Activated naive CD4-positive, alpha-beta T cell treated with anti-CD3 and anti-CD28 coated beads, Interleukin-2, amount 50 U/mL, for 24 hours (primary cell): ENCODE results near the gene RNU7-1.

Source experiments
- H3K27ac Mint-ChIP-seq: one replicate; pipeline ENCODE4 v1.8.0; 2021; ENCODE audit warnings: mild to moderate bottlenecking, mixed read lengths
- H3K27me3 Mint-ChIP-seq: one replicate; pipeline ENCODE4 v1.8.0; 2021; ENCODE audit warnings: mixed read lengths
- H3K36me3 Mint-ChIP-seq: one replicate; pipeline ENCODE4 v1.8.0; 2021; ENCODE audit warnings: mixed read lengths
- H3K4me1 Mint-ChIP-seq: one replicate; pipeline ENCODE4 v1.8.0; 2021; ENCODE audit warnings: mixed read lengths
- H3K4me3 Mint-ChIP-seq: one replicate; pipeline ENCODE4 v1.8.0; 2021; ENCODE audit warnings: mild to moderate bottlenecking, mixed read lengths
- H3K9me3 Mint-ChIP-seq: one replicate; pipeline ENCODE4 v1.8.0; 2021; ENCODE audit warnings: mixed read lengths

Gene RNU7-1

DNA sequence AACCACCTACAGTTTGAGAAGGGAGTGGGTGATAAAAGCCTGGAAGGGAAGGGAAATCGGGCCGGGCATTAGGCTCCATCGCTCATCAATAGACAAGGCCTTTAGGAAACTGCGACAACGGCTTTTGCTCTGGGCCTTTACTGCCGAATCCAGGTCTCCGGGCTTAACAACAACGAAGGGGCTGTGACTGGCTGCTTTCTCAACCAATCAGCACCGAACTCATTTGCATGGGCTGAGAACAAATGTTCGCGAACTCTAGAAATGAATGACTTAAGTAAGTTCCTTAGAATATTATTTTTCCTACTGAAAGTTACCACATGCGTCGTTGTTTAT is 261 bp upstream of the RNU7-1 start:
- H3K36me3 Mint-ChIP-seq: peaks cover 9% of the 10 kb centered on the region
- H3K4me3 Mint-ChIP-seq: peak overlapping the region; percentile 99
- peak overlapping the region; percentile 100 for H3K27ac Mint-ChIP-seq
- H3K9me3 Mint-ChIP-seq: no peaks in the 10 kb centered on the region
- peaks cover 67% of the 10 kb centered on the region for H3K4me1 Mint-ChIP-seq
- no peaks in the 10 kb centered on the region for H3K27me3 Mint-ChIP-seq

DNA sequence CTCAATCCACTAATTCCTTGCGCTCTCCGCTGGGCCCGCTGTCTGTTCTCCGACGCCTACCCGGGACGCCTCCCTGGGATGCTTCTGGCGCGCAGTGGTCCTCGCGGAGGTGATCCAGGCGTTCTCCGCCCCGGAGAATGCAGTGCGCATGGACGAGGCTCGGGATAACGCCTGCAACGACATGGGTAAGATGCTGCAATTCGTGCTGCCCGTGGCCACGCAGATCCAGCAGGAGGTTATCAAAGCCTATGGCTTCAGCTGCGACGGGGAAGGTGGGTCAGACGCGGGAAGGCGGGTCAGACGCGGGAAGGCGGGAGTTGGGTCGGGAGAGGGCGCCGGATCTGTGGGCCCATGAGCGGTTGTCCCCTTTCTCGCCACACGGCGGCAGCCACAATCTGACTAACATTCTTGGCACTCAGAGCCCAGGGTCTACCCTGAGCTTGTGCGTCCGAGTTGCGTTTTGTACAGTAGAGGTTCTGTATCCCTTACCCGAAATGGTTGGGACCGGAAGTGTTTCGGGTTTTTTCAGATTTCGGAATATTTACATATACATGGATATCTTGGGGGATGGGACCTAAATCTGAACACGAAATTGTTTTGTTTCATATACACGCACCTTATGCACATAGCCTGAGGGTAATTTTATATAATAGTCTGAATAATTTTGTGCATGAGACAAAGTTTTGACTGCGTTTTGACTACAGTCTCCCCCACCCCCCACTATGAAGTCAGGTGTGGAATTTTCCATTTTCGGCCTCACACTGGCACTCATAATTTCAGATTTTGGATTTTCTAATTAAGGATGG is 968 bp downstream of the RNU7-1 start:
- Mint-ChIP-seq H3K4me3 (peak overlapping the region; percentile 99), H3K27ac (peak overlapping the region; percentile 100), H3K9me3 (no peaks in the 10 kb centered on the region), H3K36me3 (peaks cover 9% of the 10 kb centered on the region), H3K4me1 (peaks cover 72% of the 10 kb centered on the region), H3K27me3 (no peaks in the 10 kb centered on the region)

DNA sequence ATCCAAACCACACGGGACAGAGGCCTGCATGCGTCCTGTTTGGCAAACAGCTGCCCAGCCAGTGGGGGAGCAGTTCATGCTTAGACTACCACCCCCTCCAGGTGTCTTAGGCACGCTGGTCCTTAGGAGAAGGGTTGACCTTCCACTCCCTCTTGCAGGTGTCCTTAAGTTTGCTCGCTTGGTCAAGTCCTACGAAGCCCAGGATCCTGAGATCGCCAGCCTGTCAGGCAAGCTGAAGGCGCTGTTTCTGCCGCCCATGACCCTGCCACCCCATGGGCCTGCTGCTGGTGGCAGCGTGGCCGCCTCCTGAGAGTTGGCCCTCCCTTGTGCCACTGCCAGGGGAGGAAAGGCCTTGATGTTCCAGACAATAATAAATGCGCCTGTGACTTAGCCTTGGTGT is 2.0 kb downstream of the RNU7-1 start:
- H3K9me3 Mint-ChIP-seq: no peaks in the 10 kb centered on the region
- H3K36me3 Mint-ChIP-seq: peaks cover 6% of the 10 kb centered on the region
- peak overlapping the region; percentile 100 for H3K27ac Mint-ChIP-seq
- peak overlapping the region; percentile 99 for H3K4me3 Mint-ChIP-seq
- H3K4me1 Mint-ChIP-seq: peaks cover 80% of the 10 kb centered on the region
- H3K27me3 Mint-ChIP-seq: no peaks in the 10 kb centered on the region

DNA sequence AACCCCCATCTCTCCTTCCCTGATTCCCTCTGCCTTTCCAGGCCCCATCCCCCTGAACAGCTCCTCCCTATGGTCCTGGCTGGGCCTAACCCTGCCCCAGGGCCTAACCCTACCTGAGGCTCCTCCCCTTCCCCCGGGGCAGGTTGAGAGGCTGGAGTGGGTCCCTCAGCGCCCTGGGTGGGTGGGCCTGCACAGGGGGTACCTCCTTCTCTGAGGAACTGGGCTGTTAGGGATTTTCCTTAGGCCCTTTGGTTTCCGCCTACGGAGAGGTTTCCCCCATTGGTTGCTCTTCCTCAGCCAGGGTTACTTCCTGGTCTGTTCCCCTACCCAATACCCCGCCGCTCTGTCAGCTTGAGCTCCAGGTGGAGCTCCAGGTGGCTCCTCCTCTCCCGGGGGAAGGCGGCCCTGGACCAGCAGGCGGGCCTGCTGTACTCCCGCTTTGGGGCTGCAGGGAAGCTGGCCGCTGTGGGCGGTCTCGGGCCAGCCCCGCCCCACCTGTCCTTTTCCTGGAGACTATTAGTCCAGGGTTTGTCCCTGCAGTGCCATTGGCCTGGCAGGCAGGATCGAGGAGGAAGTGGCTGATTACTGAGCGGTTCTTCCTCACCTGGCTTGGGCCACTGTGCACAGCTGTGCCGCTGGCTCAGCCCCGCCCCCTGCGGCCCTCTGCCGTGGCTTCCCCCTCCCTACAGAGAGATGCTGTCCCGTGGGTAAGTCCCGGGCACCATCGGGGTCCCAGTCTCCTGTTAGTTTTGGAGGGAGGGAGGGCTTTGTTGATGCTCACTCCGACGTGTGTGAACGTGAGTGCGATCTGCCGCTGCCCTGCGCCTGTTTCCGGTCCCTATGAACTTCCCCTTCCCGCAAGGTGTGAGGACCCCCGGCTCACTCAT is 2.7 kb downstream of the RNU7-1 start:
- peaks cover 6% of the 10 kb centered on the region for H3K36me3 Mint-ChIP-seq
- H3K4me1 Mint-ChIP-seq: peaks cover 85% of the 10 kb centered on the region
- H3K9me3 Mint-ChIP-seq: no peaks in the 10 kb centered on the region
- H3K27ac Mint-ChIP-seq: peak overlapping the region; percentile 100
- peak overlapping the region; percentile 99 for H3K4me3 Mint-ChIP-seq
- H3K27me3 Mint-ChIP-seq: no peaks in the 10 kb centered on the region

DNA sequence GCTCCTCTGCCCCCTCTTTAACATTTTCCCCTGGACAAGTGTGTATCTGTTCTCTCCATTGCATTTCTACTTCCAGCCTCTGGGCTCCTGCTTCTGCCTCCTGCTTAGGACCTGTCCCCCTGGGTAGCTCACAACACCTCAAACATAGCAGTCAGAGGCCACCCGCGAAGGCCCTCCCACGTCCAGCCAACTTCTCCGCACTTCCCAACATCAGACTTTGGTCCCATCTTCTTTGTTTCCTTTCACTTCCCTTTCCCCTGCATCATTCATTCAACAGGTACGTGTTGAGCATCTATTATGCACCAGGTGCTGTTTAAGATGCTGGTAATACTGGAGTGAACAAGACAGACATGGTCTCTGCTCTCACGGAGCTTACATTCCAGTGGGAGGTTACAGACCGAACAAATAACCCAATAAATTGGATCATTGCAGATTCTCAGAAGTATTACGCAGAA is 3.3 kb downstream of the RNU7-1 start:
- Mint-ChIP-seq H3K36me3 (peaks cover 6% of the 10 kb centered on the region), H3K4me1 (peaks cover 85% of the 10 kb centered on the region), H3K27ac (peak overlapping the region; percentile 100), H3K4me3 (peak overlapping the region; percentile 99), H3K27me3 (no peaks in the 10 kb centered on the region), H3K9me3 (no peaks in the 10 kb centered on the region)

DNA sequence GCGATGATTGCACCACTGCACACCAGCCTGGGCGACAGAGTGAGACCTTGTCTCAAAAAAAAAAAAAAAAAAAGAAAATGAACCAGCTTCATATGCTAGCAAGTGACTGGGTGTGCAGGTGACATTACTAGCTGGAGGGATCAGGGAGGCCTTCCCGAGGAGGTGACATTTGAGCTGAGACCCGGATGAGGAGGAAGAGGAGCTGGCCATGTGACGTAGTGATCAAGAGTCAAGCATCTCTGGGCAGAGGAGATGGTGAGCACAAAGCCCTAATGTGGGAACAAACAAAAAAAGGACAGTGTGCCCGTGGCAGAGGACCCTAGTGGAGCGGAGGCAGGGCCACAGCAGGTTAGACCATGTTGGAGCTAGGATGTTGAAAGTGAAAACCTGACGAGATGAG is 4.0 kb downstream of the RNU7-1 start:
- Mint-ChIP-seq H3K27ac (peak overlapping the region; percentile 99), H3K36me3 (peaks cover 10% of the 10 kb centered on the region), H3K27me3 (no peaks in the 10 kb centered on the region), H3K4me3 (peak overlapping the region; percentile 99), H3K9me3 (no peaks in the 10 kb centered on the region), H3K4me1 (peaks cover 79% of the 10 kb centered on the region)

DNA sequence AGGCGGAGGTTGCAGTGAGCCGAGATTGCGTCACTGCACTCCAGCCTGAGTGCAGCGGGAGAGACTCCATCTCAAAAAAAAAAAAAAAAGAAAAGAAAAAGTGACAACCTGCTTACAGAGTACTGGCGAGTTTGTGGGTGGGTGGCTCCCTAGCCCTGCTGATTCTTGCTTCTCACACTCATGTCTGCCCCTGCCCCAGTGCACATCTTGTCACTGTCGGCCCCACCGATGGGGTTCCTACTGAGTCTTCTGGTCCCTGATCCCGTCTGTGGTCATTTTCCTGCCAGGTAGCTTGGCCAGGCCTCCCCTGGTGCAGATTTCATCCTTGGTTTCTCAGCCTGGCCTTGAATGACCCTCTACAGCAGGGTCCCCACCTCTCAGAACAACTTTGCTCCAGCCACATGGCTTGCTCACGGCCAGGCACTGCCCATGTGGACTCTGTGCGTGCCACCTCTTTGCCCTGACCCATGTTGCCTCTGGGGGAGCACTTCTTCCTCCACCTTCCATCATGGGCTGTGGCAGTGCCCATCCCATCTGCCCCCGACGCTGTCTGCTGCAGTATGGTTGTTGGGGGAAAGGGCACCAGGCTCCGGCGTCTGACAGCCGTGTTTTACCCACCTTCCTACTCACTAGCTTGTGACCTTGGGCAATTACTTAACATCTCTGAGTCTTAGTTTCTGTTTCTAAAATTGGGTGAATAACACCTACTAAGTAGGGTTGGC is 5.4 kb downstream of the RNU7-1 start:
- Mint-ChIP-seq H3K4me1 (peaks cover 70% of the 10 kb centered on the region), H3K27me3 (no peaks in the 10 kb centered on the region), H3K4me3 (peak overlapping the region; percentile 99), H3K36me3 (peaks cover 19% of the 10 kb centered on the region), H3K9me3 (no peaks in the 10 kb centered on the region), H3K27ac (peak overlapping the region; percentile 99)

DNA sequence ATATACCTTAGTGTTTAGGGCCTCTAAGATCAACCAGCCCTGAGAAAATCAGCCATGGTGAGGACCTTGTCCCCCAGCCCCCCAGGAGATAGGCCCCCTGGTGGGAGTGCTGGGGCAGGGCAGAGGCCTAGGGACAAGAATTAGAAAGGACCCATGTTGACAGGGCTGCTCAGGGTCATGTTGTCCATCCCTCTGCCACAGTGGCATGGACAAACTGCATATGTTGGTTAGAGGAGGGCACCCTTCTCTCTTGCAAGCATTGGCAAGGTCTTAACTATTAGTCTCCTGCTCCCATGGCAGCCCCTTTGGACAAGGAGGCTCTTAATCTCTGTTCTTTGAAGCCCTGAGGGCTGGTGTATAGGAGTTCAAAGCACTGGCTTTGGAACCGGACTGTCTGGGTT is 6.8 kb downstream of the RNU7-1 start:
- H3K4me1 Mint-ChIP-seq: peaks cover 72% of the 10 kb centered on the region
- H3K27me3 Mint-ChIP-seq: no peaks in the 10 kb centered on the region
- H3K36me3 Mint-ChIP-seq: peaks cover 29% of the 10 kb centered on the region
- H3K9me3 Mint-ChIP-seq: no peaks in the 10 kb centered on the region
- H3K4me3 Mint-ChIP-seq: peak overlapping the region; percentile 99
- H3K27ac Mint-ChIP-seq: peak overlapping the region; percentile 99

DNA sequence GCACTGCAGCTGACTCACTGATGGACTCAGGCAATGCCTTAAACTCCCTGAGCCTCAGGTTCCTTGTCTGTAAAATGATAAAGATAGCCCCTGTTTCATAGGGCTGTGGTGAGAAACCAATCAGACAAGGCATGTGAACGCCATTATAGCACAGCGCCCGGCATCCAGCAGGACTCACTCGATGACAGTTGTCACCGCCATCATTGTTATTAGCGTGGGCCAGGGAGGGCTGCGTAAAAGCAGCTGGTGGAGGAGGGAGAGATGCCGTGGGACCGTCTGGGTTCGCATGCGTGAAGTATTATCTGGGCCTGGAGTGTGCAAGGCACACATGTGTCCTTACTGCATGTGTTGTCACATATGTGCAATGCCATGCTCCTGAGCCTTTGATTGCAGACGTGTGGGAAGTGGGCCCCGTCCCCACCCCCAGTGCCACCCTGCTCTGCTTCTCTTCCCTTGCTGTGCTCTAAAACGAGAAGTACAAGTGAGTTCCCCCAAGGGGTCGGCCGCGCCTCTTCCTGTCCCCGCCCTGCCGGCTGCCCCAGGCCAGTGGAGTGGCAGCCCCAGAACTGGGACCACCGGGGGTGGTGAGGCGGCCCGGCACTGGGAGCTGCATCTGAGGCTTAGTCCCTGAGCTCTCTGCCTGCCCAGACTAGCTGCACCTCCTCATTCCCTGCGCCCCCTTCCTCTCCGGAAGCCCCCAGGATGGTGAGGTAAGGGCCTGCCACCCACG is 7.4 kb downstream of the RNU7-1 start, which contains the start of gene PTPN6:
TSS of gene PTPN6 (plus strand) at position 546 of the 730 bp plus-strand sequence. CDS start at position 703, 157 bp downstream.
- Mint-ChIP-seq H3K27me3 (no peaks in the 10 kb centered on the region), H3K9me3 (no peaks in the 10 kb centered on the region), H3K27ac (peak within 1 kb of the TSS; percentile 99), H3K4me1 (peaks cover 72% of the 10 kb centered on the region), H3K36me3 (peaks cover 30% of the 10 kb centered on the region), H3K4me3 (peak within 1 kb of the TSS; percentile 99)

DNA sequence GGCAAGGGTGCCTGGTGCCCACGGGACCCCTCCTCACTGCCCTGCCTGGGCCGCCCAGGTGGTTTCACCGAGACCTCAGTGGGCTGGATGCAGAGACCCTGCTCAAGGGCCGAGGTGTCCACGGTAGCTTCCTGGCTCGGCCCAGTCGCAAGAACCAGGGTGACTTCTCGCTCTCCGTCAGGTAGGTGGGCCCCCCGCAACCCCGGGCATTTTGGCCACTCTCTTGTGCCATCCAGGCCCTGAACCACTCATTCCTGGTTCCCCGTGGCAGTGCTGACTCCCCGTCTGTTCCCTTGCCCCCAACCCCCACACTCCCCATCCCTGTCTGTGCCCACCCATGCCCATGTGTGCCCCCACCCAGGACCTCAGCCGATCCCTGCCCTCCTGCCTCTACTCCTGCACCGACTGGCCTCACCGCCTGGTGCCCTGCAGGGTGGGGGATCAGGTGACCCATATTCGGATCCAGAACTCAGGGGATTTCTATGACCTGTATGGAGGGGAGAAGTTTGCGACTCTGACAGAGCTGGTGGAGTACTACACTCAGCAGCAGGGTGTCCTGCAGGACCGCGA is 8.0 kb downstream of the RNU7-1 start:
- Mint-ChIP-seq H3K9me3 (no peaks in the 10 kb centered on the region), H3K4me3 (peak overlapping the region; percentile 99), H3K27me3 (no peaks in the 10 kb centered on the region), H3K4me1 (peaks cover 72% of the 10 kb centered on the region), H3K27ac (peak overlapping the region; percentile 98), H3K36me3 (peaks cover 36% of the 10 kb centered on the region)

DNA sequence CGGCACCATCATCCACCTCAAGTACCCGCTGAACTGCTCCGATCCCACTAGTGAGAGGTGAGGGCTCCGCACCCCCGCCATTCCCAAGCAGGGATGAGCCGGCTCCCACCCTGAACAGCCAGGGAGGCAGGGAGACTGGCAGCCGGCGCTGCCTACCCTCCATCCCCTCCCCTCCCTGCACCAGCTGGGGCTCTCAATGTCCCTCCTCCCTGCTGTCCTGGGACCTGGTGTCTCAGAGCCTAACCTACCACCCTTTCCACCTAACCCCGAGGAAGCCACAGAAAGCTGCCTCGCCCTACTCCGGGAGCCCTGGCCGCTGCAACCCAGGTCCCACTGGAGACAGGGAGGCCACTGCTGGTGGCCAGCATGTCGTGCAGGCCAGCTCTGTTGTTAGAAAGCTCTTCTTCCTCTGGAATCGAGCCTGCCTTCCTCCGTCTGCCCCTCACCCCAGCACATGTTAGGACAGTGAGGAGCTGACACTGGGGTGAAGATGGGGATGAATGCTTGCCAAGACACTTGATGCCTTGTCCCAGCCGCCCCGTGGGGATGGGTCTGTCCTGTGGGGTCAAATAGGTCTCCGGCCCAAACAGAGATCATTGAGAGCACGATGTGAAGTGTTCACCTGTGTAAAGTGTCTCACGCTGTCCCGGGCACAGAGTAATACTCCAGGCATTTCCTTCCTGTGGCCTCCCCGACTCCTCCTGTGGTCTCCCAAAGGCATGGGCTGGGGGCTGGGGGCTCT is 8.7 kb downstream of the RNU7-1 start:
- H3K9me3 Mint-ChIP-seq: no peaks in the 10 kb centered on the region
- no peaks in the 10 kb centered on the region for H3K27me3 Mint-ChIP-seq
- peak overlapping the region; percentile 99 for H3K4me3 Mint-ChIP-seq
- H3K36me3 Mint-ChIP-seq: peaks cover 37% of the 10 kb centered on the region
- peaks cover 72% of the 10 kb centered on the region for H3K4me1 Mint-ChIP-seq
- H3K27ac Mint-ChIP-seq: peak overlapping the region; percentile 98

DNA sequence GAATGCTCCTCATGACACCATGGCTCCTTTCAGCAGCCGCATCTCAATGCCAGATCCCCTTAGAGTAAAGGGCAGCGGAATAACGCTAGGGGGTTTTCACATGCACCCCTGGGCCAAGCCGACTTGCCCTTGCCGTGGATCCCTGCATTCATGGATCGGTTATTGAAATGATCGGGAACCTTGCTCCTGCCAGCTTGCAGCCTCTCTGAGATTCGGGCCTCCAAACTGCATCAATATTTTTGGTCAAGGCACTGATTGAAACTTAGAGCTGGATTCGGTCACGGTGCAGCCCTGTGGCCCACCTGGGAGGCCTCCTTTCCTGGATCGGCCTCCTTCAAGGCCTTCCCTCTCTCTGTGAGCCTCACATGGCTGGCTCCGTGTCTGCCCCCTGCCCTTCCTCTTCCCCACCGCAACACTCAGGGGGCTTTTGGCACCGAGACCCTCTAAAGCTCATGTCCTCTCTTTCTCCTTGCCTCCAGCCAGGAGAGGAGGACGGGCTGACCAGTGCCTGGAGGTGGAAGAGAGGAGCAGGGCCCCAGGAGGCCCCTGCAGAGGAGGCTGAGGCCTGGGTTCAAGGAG is 9.3 kb downstream of the RNU7-1 start:
- H3K36me3 Mint-ChIP-seq: peaks cover 37% of the 10 kb centered on the region

DNA sequence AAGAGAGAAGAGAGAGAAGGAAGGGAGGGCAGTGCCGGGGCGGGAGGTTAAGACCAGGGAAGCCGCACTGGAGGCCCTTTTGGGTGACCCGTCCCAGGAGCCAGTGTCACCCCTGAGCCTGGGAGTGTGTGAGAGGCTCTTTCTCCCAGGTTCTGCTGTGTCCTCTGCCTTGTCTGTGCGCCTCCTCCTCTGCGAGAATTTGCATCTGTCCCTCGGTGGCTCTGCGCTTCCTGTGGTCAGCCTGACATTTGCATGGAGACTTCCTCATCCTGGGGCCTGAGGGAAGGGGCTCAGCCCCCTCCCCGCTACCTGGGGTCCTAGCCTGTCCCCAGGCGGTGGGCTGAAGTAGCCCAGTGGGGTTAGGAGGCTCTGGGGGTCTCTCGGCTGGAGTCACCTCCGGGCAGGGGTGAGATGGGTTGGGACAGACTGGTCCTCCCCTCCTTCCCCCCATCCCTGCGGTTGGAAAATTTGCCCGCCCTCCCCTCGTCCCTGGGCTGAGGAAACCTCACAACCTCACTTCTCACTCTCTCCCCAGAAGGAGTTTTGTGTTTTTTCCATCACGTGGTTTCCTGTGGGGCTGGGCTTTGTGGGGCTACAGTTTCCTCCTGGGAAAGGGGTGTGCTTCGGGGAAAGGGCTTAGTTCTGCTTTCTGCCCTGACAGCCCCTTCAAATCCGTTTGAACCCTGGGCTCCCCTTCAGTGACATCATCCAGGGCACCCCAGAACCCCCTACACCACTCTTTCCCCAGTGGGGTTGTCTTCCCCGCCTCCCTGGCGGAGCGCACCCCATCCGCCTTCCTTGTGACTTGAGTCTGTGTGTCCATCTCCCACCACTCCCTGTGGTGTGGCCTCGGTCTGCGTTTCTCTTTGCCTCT is 10.1 kb downstream of the RNU7-1 start:
- no peaks in the 10 kb centered on the region for H3K27me3 Mint-ChIP-seq
- H3K4me1 Mint-ChIP-seq: peaks cover 72% of the 10 kb centered on the region
- H3K4me3 Mint-ChIP-seq: peak overlapping the region; percentile 99
- H3K27ac Mint-ChIP-seq: peak overlapping the region; percentile 98
- no peaks in the 10 kb centered on the region for H3K9me3 Mint-ChIP-seq
- H3K36me3 Mint-ChIP-seq: peaks cover 41% of the 10 kb centered on the region

More for the DNA sequence above, 9.3 kb downstream of the RNU7-1 start:
- Mint-ChIP-seq H3K4me3 (peak overlapping the region; percentile 99), H3K27me3 (no peaks in the 10 kb centered on the region), H3K9me3 (no peaks in the 10 kb centered on the region), H3K27ac (peak overlapping the region; percentile 98), H3K4me1 (peaks cover 72% of the 10 kb centered on the region)
